GM18508 (cell line): ENCODE results near the gene BSCL2.
A peak's percentile ranks its signal among the peaks of the same experiment; 100 is the strongest.
"Not testable (repeated sequence)": the region's sequence is repeated elsewhere in the genome, so short reads cannot be mapped to it uniquely, and the experiment has no call there.

ENCODE experiments used
- ATAC-seq: cut with Tn5 transposase; IDR thresholded peaks from one replicate; pipeline ENCODE4 v1.9.1; 2021; ENCODE audit warnings: moderate number of reproducible peaks; ENCODE audit not compliant: insufficient read depth, unreplicated experiment

BSCL2 gene

GRCh38 chr11:62707277-62707861 is at the start of gene BSCL2, which contains the start of gene GNG3:
Gene BSCL2, minus strand, starts transcription at chr11:62707424. Its CDS starts 229 bp downstream, at chr11:62707195.
Gene GNG3, plus strand, starts transcription at chr11:62707676. Its CDS starts 620 bp downstream, at chr11:62708296.
- no peak for ATAC-seq

GRCh38 chr11:62755086-62755615 is 47.9 kb upstream of the BSCL2 start:
- no peak for ATAC-seq

DNA sequence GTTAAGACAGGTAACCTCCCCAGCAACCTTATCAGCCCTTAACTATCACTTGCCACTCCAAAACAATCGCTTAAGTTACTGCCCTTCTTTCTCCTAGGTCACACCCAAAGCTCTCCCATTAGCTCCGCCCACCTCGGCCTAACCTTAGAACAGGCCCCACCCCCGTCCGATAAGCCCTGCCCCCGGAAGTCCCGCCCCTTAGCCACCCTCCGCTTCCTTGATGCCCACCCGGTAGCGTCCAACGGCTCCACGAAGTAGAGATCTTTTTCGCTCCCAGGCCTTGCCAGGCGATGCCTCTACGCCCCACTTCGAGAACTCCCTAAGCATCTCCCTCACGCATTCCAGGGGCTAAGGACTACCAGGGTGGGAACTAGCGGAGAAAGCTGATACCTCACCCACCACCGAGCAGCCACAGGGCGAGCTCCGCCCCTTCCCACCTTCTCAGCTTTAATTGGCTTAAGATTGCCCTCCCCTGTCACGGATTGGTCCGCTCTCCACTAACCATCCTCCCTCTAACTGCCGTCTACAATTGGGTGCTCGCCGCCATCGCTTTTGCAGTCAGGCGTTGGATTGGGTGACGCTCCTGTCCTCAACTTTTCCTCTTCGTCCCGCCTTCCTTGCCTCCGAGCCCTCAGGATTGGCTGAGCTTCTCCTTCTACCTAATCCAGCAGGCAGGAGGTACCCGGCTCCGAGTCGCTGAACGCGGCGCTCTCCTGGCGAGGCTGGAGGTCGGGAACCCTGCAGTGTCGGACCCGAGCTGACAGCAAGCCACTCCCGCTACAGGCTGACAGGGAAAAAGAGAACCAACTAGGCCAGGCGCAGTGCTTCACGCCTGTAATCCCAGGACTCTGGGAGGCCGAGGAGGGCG is 46.7 kb upstream of the BSCL2 start, which contains the start of gene ZBTB3:
Gene ZBTB3 (minus strand): TSS at position 425 of the 868 bp plus-strand sequence. CDS start 496 bp downstream, outside the sequence.
- peak; percentile 89 for ATAC-seq

- no peak for ATAC-seq
These were observed 45.9 kb upstream of the BSCL2 start for GRCh38 chr11:62752994-62753735.

GRCh38 chr11:62752177-62752785 is 45.1 kb upstream of the BSCL2 start:
- no peak for ATAC-seq

DNA sequence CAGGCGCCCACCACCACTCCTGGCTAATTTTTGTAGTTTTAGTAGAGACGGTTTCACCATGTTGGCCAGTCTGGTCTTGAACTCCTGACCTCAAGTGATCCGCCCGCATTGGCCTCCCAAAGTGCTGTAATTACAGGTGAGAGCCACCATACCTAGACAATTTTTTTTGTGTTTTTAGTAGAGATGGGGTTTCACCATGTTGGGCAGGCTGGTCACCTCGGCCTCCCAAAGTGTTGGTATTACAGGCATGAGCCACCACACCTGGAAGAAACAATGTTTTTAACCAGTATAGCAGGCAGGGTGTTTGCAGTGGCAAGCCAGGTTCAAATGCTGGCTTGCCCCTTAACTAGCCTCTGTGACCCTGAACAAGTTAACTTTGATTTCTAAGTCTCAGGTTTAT is 42.7 kb upstream of the BSCL2 start:
- ATAC-seq: not testable (repeated sequence)

- no peak for ATAC-seq
These were observed 40.4 kb upstream of the BSCL2 start for GRCh38 chr11:62747475-62748160.

- no peak for ATAC-seq
These were observed 30.0 kb upstream of the BSCL2 start for GRCh38 chr11:62737196-62737595.

- no peak for ATAC-seq
These were observed 25.6 kb upstream of the BSCL2 start for GRCh38 chr11:62732830-62733229.

GRCh38 chr11:62730076-62730475 is 22.9 kb upstream of the BSCL2 start:
- not testable (repeated sequence) for ATAC-seq

DNA sequence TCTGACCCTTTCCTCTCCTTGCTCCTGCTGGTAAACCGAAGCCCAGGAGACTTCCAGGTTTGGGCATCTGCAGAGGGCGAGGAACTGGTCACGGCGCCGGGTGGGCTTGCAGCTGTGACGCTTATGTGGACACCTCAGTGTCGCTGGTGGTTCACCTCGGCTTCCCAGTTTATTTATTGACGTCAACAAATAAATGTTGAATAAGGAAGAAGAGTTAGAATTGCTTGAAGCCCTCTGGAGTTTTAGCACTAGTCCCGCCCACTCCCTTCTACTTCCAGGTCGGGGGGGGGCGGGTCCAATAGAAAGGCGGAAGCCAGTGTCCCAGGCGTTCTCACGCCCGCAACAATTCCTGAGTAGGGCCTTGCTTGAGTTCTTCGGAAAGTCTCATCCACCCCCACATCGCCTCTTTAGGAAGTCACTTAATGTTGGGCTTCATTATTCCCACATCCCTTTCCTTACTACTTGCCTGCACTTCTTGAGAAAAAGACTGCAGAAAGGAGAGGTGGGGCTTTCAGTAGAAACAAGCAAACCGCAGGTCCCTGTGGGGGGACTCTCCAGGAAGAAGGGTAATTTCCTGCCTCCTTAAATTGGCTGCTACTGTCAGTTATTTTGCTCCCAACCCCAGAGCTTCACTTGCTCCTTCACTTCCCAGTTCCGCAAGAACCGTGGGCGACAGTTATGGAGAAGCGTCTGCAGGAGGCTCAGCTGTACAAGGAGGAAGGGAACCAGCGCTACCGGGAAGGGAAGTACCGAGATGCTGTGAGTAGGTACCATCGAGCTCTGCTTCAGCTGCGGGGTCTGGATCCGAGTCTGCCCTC is 21.2 kb upstream of the BSCL2 start, which contains the start of gene TTC9C:
Gene TTC9C (plus strand): TSS at position 316 of the 818 bp plus-strand sequence. CDS start 363 bp downstream, at position 679.
- peak; percentile 12 for ATAC-seq

DNA sequence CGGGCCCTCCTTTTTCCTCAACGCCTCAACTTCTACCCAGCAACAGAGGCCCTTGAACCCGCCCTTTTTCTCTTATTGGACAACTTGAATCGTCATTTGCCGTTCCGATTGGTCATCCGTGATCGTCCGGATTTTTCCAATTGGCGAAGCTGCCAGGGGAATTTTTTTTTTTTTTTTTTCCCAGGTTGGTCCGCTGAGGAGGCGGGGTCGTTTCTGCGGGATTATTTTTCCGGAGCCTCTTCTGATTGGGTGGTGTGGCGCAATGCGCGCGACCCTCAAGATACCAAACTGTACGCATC is 20.6 kb upstream of the BSCL2 start:
- ATAC-seq: peak; percentile 37

- ATAC-seq: peak; percentile 39
These were observed 20.1 kb upstream of the BSCL2 start, which contains the start of gene HNRNPUL2 for GRCh38 chr11:62727165-62727871. Gene HNRNPUL2, minus strand, starts transcription at chr11:62727457. Its CDS starts 301 bp downstream, at chr11:62727156.

- ATAC-seq: no peak
These were observed 19.6 kb upstream of the BSCL2 start for GRCh38 chr11:62726915-62727164.

DNA sequence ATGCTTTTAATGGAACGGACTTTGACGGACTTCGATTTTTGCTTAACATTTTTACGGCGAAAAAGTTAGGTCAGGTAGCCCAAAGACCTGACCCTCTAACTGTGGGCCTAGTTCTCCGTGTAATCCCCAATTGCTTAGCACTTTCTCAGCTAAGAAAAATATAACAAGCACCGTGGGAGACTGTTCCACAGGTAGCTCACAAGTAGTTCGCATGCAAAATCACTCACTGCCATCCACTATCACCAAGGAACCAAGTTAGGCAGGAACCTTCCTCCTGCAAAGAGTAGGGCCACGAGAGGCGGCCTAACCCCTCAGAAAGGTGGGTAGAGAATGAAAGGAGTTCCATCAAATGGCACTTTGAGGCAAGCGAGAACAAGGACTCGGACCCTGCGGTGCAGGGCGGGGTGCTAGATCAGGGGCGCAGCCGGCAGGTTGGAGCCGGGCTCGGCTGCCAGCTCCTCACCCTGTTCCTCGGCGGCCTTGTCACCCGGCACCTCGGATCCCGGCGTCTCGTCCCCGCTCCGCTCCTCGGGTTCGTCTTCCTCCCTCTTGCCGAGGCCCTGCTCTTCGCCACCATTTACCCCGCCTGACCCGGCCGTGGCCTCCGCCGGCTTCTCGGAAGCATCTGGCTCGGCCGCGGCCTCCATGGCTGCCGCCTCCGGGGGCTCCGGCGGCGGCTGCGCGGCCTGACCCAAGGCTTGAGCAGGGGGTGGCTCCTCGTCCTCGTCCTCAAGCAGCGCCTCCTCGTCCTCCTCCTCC is 19.1 kb upstream of the BSCL2 start:
- ATAC-seq: no peak

DNA sequence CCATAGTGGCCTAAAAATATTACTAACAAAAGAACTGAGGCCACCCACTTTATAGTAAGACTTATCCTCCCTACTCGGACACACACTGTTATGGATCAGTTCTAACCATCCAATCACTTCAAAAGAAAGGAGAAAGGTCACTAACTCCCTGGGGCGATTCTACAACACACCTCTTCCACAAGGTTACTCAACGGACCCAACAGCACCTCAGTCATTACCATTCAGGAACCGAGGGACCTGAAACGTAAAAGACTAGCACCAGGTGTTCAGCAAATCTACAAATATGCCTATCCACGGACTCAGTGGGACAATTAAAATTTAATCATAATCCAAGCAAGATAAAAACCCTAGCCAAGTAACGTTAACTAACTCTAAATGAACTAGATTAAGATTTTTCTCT is 18.4 kb upstream of the BSCL2 start:
- ATAC-seq: no peak

DNA sequence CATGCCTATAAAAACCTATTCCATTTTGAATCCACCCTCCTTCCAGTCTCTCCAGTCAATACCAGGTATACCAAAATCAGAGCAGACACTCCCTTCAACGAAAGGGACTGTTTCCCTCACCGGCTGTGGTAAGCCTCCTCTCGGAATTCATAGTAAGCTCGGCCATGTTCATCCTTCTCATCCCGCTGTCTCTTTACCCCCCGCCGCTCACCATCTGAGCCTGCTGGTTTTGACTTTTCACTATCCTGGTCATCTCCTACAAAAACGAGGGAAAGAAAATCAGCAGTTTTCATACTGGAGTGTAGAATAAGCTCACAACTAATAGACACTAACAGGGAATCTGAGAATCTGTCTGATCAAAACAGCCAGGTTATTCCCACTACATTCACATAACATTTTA is 16.9 kb upstream of the BSCL2 start:
- no peak for ATAC-seq

DNA sequence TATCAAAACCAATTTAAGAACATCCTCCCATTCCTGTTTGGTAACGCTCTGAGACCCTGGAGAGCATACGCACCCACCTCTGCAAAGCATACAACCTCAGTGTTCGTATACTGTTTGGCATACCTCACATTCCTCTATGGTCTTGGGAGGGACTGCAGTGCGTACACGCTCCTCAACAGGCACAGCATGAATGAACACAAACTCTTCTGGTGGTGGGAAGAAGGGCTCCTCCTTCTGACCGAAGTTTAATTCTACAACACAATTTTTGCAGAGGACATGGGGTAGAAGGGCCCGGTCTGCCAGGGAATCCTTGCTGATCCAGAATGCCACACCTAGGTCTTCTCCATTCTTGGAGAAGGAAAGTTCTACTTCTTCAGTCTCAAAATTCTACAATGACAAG is 14.8 kb upstream of the BSCL2 start:
- ATAC-seq: no peak
